Inflammatory macrophage treated with lipopolysaccharide for 1 hour (primary cell): ENCODE data around the gene FNIP2.
A peak's percentile ranks its signal among the peaks of the same experiment; 100 is the strongest.
"Not testable (repeated sequence)": the region's sequence is repeated elsewhere in the genome, so short reads cannot be mapped to it uniquely, and the experiment has no call there.

Experiments
- DNase-seq, 2 donors: peaks; one replicate each; pipeline ENCODE4 v3.0.0-alpha.2; 2020 to 2022

FNIP2 gene

GRCh38 chr4:158875026-158875425 lies 106.2 kb downstream of the FNIP2 start:
- DNase-seq, result no peak

GRCh38 chr4:158875455-158875854 lies 106.6 kb downstream of the FNIP2 start:
- DNase-seq, result no peak

DNA sequence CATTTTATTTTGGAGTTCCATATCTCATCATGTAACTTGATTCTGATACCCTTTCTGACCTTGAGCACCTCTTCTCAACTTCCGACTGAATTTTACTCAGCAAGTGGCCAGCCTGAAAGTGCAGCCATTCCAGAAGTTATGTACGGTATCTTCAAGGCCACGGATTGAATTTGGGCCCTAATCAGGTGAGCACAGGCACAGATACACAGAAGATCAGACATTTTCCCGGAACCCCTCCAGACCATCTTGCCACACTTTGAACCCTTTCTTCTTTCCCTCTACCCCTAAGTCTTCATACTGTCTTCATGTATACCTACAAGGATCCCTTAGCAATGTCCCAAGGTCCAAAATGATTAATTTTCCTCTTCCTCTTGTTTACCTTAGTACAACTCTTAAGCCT lies 108.2 kb downstream of the FNIP2 start:
- no peak for DNase-seq

DNA sequence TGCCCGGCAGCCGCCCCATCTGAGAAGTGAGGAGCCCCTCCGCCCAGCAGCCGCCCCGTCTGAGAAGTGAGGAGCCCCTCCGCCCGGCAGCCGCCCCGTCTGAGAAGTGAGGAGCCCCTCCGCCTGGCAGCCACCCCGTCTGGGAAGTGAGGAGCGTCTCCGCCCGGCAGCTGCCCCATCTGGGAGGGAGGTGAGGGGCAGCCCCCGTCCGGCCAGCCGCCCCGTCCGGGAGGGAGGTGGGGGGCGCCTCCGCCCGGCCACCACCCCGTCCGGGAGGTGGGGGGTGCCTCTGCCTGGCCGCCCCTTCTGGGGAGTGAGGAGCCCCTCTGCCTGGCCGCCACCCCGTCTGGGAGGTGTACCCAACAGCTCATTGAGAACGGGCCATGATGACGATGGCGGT lies 113.3 kb downstream of the FNIP2 start:
- not testable (repeated sequence) for DNase-seq

- DNase-seq, result no peak
These were observed 115.5 kb downstream of the FNIP2 start for GRCh38 chr4:158884280-158884679.

DNA sequence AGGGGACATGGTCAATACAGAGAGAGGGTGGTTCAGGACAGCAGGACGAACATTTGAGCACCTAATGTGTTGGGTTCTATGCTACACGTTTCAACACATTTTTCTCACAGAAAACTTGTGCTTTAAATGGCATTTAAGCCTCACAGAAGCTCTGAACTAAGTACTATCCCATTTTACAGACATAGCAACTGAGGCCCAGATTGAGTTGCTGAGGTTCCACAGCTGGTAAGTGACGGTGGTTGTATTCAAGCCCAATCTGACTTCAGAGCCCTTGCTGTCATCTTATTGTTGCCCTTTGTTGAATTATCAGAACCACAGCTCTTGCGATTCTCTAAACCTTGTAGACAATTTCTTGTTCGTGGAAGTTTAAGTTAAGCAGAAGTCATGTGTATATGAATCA lies 116.7 kb downstream of the FNIP2 start:
- no peak for DNase-seq

- no peak for DNase-seq
These were observed 121.5 kb downstream of the FNIP2 start for GRCh38 chr4:158890294-158890693.

DNA sequence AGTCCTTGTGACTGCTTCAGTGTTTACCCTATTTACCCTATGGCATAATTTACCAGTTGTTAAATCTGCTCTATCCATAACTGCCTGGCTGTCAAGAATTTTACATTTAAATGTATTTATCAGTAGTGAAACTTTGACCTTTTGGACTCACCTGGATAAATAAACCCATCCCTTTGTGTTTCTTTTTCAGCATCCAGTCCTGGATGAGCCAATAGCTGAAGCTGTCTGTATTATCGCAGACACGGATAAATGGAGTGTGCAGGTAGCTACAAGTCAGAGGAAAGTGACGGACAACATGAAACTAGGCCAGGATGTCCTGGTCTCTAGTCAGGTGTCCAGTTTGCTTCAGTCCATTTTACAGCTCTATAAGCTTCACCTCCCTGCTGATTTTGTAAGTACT lies 122.4 kb downstream of the FNIP2 start:
- no peak for DNase-seq

DNA sequence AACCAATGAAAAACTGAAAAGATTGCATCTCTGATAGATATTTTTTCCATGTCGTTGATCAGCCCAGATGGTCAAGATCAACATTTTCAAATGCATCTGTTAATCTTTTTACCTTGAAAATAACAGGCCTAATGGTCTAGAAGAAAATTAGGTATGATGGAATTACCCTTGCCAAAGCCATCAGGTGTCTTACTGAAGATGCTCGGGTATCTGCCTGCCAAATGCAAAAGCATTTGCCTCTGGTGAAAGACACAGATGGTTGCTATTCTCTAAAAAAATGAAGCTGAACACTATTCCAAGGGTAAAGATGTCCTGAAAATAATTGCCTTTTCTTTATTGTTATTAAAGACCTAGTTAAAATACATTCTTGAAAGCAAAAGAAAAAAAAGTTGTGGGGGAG lies 126.0 kb downstream of the FNIP2 start:
- no peak for DNase-seq

DNA sequence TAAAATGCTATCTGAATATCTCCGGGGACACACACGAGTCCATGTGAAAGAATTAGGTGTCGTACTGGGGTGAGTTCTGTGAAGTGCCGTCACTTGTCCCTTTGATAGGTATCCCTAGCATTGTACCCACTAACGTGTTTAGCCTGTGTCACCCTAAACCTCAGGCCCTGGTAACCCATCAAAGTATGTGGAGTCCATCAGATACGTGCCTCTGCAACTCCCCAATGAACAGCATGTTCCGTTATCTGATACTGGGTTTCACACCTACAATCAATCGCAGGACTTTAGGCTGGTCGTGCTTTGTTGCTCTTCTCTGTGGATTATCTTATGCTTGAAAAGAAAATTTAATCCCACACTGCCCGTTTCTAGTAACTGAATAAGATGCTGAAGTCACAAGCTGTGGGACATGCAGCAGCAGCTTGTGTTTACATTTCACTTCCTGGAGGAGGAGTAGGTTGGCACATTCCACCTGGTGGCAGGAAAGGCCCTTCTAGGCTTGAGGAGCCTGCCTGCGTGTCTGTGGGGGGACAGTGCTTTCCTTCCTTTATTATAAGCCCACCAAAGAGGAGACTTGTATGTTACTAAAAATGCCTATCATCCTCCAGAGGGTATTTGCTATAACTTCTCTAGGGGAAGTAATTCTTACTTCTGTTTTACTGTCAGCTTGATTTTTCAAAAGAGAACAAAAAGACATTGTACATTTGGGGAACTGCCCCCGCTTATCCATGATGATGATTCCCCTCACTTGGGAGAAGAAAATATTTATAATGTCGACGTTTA lies 127.2 kb downstream of the FNIP2 start:
- no peak for DNase-seq

GRCh38 chr4:158896577-158897238 lies 127.9 kb downstream of the FNIP2 start:
- DNase-seq, result not testable (repeated sequence)

GRCh38 chr4:158900408-158900807 lies 131.6 kb downstream of the FNIP2 start:
- DNase-seq, result not testable (repeated sequence)

GRCh38 chr4:158902280-158903078 lies 133.7 kb downstream of the FNIP2 start:
- not testable (repeated sequence) for DNase-seq

- no peak for DNase-seq
These were observed 134.2 kb downstream of the FNIP2 start for GRCh38 chr4:158903079-158903456.

DNA sequence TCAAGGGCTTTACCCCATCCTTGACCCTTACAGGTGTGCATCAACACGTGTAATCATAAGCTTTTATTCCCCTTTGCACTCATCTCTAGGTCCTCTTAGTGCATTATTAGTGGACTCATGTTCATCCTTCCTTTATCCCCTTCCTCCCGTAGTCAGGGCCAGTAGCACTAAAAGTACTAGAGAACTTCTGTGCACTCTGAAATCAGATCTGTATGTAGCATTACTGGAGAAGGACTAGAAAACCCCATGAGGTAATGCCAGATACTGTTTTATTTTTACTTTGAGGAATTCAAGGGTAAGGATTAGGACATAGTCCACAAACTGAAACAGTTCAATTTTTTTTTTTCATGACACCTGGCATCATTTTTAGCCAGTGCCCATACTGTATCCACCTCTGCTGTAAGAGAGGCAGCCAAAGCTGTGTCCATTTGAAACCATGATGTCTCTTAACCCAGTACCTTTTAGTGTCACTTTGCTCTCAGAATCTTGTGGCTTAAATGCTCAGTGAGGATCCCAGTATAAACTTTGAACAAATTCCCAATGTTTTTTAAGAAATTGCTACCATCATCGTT lies 134.7 kb downstream of the FNIP2 start:
- no peak for DNase-seq

GRCh38 chr4:158904815-158905214 lies 136.0 kb downstream of the FNIP2 start:
- no peak for DNase-seq

- DNase-seq, result no peak
These were observed 137.2 kb downstream of the FNIP2 start for GRCh38 chr4:158906073-158906472.

DNA sequence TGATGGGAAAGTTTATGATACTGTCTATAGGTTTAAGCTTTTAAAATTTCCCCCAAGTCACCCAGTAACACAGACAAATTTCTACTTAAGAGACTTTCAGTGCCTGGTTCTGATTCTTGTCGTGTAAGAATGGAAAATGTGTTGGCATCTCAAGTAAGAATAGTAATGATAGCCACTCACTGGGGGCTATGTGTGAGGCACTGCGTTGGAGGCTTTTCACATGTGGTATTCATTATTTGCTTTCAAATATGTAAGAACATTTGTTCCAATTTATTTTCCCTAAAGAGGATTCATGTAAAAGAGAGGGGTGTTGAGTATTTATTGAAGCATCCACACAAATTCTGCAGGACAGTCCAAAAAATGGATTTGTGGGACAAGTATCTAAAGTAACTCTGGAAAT lies 143.6 kb downstream of the FNIP2 start:
- no peak for DNase-seq

DNA sequence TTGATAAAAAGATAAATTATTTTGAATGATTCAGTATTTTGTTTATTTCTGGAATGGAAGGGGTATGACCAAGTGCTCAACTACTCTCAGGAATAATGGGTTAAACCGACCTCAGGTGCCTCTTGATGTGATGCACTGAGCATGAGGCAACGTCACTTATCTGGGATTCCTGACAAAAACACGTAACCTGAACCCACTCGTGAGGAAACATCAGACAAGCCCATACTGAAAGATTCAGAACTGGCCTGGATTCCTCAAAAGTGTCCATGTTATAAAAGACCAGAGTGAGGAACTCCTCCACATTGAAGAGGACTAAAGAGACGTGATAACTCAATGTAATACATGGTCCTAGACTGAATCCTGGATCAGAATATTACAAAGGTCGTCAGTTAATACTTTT lies 144.0 kb downstream of the FNIP2 start:
- DNase-seq, result no peak

- no peak for DNase-seq
These were observed 144.9 kb downstream of the FNIP2 start for GRCh38 chr4:158913766-158914165.

DNA sequence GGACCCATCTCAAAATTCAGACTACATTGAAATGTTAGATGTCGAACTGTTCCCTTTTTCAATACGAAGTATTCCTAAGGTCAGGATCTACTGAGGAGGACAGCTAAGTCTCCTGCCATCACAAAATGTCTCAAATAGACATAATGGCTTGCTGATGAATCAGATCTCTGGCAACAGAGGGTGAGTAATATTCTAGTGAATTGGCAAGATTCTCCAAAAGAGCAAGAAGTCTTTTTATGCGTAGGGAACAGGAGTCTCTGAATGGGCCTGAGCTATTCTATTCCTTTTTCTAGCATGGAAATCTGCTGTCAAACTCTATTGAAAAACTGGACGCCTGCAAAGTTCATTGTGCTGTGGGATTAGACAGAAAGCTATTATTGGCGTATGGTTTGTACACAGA lies 145.4 kb downstream of the FNIP2 start:
- no peak for DNase-seq

DNA sequence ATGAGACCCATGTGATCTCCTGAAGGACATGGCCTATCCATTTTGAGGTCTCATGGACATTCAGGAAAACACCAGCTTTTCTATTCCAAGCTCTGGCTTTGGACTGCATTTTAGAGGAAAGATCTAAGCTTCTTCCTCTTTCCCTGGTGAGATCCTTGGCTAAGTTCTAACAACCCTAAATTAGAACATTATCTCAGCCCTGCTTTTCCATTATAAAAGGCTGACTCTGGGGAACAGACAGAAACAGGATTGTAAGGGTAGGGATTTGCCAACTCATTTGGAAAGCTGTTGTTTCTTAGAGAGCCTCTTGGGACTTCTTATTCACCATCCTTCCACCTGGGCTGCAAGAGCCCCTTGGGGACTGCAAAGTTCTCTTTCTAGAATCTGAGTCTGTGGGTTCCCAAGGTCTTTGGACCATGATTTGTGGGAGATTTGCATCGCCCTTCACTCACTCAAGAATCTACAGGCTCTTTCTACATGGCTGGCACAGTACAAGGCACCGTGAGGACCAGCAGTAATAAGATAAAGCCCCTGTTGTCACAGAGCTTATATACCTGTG lies 146.9 kb downstream of the FNIP2 start:
- peak in 1 of 2 donors; percentile 35 for DNase-seq

DNA sequence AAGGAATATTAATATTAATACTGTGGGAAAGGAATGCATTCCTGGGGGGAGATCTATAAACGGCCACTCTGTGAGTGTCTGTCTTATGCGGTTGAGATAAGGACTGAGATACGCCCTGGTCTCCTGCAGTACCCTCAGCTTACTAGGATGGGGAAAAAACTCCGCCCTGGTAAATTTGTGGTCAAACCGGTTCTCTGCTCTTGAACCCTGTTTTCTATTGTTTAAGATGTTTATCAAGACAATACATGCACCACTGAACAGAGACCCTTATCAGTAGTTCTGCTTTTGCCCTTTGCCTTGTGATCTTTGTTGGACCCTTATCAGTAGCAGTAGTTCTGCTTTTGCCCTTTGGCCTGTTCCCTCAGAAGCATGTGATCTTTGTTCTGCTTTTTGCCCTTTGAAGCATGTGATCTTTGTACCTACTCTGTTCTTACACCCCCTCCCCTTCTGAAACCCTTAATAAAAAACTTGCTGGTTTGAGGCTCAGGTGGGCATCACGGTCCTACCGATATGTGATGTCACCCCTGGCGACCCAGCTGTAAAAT lies 151.7 kb downstream of the FNIP2 start:
- DNase-seq, result not testable (repeated sequence)
